ENCODE results near the gene STARD10.
"Not testable (repeated sequence)": the region's sequence is repeated elsewhere in the genome, so short reads cannot be mapped to it uniquely, and the experiment has no call there.

STARD10 gene

DNA sequence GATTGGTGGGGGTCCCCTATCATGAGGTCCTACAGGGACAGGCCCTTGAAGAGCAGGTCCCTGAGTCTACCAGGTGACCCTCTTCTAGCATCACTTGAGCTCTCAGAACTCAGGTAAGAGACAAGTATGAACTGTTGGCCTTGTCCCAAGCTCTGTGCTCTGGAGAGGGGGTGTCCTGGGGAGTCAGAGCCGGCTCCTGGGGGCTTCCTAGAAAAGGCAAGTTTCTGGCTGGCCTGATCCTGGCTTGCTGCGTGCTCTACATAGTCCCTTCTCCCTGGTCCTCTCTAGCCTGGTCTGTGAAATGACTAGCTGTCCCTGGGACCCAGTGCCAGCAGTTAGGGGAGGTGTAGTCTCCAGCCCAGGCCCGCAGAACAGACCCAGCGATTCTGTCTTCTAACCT, 31.8 kb upstream of the STARD10 start:
- DNase-seq = no peak

DNA sequence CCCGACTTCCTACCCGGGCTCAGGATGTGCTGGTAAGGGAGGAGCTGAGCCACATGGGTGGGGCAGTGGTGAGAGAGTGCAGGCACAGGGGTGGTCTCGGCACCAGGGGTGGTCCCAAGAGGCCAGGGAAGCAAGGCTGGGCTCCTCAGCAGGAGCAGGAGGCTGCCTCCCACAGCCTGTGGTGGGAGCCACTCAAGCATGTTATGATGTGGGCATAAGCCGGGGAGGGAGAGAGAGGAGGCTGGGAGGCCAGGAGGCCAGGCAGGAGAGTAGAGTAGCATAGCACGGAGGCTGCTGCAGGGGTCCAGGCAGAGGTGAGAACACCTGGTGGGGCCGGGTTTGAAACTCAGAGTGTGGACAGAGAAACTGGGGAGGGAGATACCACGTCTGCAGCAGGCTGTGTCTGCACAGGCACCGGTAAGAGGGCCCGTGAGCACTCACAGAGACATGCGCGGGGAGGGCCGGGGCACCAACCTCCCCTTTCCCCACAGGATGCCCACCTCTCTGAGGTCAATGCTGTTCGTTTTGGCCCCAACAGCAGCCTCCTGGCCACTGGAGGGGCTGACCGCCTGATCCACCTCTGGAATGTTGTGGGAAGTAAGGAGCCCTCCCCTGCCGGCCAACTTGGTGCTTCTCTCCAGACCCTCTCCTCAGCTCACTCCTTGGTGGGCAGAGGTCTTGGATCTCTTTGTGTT, 31.1 kb upstream of the STARD10 start:
- DNase-seq = no peak

DNA sequence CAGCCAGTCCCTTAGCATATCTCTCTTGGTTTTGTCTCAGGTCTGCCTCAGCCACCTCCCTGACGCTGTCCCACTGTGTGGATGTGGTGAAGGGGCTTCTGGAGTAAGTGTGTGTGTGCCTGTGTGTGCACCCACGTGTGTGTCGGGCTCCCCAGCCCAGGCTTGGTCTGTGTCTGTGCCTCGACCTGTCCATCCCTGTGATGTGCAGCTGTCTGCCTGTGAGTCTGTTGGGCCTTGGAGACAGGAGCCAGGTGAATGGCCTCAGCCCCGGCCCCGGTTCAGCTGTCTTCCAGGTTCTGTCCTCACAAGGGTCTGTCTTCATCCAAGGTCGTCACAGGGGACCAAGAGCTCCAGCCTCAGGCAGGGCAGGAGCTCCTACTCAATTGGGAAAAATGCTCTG, 30.2 kb upstream of the STARD10 start:
- DNase-seq = no peak

DNA sequence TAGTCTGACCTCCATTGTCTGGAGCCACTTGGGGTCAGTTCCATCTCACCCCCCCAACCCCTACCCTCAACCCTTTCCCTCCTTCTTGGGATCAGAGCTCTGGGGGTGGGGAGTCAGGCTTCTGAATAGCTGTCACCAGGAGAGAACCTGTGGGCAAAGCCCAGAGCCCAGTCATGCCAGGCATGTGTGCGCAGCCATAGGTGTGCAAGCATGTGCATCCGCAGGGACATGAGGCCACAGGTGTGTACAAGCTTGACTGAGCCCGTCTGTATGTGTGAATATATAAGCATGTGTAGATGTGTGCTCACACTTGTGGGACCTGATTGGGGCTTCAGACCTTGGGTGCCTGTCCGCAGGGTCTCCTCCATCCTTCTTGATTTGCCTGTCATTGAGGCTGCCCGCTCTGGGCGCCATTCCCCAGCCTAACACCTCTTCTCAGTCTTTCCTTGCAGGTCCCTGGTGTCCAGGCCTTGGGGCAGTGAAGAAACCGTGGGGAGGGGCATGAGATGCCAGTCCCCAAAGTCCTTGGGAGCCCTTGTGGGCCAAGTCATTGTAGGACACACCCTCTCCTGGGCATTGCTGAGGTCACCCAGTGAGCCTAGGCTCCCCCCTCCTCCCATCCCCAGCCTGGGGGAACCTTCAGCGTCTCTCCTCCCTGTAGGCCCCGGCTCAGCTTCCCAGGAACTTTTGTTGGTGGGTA, 29.4 kb upstream of the STARD10 start:
- DNase-seq = no peak

DNA sequence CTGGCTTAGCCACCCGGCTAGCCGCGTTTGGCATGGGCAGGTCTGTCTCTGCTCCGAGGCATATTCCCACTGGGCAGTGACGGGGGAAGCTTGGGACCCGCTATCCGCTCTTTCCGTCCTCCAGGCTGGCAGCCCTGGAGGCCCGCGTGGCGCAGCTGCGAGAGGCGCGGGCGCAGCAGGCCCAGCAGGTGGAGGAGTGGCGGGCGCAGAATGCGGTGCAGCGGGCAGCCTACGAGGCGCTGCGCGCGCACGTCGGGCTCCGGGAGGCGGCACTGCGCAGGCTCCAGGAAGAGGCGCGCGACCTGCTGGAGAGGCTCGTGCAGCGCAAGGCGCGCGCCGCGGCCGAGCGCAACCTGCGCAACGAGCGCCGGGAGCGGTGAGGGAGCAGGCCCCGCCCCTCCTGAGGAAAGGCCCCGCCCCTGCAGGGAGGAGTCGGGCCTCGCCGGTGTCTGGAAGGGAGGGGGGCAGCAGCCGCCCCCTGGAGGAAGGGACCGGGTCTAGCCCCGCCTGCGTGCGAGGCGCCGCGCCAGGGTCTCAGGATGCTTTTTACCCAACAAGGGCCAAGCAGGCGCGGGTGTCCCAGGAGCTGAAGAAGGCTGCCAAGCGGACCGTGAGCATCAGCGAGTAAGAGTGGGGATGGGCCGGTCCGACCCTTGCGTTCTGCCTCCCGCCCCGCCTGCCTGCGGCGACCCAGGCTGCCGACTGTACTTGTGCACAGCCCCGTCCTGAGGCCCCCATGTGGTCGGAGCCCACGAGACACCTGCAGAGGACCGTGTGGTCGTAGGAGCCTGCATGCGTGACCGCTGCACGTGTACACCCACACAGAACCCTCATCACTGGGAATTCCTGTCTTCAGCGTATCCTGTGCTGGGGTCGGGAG, 28.3 kb upstream of the STARD10 start:
- peak; percentile 79 to 86 (median 83) for DNase-seq

DNA sequence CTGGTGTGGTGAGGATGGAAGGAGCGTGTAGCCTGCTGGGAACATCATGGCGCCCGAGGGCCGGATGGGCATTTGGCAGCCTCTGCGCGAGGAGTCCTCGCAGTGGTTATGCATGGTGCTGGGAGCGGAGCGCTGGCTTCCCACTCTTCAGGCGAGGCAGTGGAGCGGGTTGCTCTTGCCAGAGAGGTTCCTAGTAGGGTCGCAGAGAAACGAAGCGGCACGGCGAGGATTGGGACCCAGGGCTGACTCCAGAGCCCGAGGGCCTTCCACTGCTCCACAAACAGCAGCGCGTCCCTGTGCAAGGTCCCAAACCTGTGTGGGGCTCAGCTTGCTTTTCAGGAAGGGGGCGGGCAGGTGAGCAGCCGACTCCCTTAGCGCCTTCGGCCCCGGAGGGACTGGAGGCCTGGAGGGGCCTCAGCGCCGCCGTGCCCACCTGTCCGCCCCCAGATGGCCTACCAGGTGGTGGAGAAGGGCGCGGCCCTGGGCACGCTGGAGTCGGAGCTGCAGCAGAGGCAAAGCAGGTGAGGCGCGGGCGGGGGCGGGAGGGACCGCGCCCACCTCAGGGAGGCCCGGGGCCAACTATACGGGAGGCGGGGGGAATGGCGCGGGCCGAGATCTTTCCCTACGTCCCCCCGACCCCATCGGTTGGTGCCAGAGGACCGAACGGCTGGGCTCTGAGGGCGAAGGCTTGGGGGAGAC, 27.5 kb upstream of the STARD10 start:
- DNase-seq = no peak

DNA sequence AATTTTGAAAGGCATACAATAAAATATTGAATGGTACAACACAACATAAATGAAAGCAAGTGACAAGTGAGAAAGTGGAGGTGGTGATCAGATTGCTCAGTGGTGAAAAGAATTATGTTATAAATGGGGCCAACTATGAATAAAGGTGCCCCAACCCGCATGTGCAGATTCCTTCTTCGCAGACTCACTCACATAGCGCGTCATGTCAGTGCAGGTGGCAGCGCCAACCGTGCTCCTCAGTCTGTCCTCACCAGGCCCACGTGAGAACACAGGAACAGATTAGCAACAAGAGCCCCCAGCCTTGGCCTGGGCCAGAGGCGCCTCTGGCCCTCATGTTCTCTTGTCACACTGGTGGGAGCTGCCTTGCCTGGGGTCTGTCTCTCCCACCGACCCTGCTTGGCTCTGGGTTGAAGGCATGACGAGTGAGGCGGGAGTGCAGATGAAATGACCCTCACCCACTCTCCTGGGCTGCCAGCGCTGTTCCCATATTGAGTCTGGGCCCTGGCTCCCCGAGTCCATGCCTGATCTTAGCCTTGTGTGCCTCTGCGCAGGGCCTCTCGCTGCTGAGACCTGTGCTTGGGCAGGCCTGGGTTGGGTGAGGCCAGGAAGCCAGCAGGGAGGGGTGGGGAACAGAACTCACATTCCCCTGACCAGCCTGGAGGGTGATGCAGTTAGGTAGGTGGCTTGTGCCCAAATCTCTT, 26.7 kb upstream of the STARD10 start:
- DNase-seq = no peak

DNA sequence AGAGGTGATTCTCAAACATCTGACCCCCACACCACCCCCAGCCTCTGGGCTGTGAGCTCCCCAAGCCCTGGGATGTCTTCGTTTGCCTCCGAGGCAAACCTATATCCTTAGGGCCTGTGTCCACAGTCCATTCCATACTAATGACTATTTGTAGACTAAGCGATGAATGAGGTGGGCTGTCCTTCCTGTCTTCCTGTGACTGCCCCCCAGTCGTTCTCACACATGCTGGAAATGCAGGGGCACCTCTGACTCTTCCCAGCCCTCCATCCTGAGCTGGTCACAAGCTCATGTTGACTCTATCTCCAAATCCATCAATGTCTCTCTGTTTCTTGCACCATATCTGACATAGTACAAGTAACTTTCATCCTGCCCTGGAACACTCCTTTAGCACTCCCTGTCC, 25.1 kb upstream of the STARD10 start:
- no peak for DNase-seq

DNA sequence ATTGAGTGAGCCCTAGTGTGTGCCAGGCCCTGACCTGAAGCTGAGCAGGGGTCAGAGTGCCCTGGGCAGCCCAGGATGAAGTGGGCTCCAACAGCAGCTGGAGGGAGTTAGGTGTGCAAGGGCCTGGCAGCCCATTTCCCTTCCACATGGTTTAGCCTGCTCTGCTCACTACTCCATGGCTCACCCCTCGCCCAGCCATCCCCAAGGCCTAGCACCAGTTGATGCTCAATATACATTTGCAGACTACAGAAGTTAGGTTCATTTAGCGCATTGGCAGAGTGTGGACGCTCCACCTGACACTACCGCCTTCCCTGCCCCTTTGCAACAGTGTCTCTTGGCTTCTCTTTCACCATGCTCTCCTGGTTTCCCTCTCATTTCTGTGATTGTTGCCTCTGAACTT, 24.1 kb upstream of the STARD10 start:
- DNase-seq = no peak

DNA sequence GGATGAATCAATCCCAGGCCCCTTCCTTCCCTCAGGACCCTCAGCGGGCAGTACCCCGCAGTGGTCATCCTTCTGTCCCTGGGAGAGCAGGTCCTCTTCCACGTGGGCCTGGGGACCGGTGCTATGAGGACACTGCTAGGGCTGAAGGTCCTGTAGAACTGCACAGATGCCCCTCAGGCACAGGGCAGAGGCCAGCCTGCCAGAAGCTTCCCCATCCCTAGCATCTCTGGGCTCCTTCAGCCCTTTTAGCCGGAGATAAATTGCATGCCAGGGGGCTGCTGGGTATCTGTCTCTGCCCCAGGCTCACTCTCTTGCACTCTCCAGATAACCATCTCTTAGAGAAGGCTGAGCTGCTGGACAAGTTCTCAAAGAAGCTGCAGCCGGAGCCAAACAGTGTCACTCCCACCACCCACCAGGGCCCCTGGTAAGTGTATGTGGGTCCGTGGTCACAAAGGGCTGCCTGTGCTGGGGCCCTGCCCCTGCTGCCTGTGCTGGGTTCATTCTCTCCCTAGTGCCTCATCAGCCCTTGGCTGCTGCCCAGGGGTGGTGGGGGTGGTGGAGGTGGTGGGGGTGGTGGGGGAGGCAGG, 22.6 kb upstream of the STARD10 start:
- no peak for DNase-seq

DNA sequence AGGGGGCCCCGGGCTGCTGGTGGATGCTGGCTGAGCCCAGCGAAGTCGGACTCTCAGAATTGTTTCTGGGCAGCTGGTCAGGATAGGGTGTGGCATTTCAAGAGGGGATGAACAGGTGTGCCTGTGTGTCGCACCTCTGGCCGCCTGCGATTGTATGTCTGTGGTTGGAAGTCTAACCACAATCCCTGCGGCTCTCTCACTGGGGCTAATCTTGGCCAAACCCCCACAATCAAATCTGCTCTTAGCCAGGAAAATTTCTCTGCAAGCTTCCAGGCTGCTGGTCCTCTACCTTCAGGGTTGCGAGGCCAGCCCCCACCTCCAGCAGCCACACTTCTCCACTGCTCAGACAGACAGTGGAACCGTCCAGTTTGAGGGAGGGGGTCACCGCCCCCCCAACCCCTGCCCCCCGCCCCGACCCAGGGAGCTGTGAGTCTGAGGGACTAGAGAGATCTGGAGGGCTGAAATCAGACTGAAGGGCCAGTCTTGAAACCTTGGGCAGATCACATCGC, 21.3 kb upstream of the STARD10 start:
- no peak for DNase-seq

DNA sequence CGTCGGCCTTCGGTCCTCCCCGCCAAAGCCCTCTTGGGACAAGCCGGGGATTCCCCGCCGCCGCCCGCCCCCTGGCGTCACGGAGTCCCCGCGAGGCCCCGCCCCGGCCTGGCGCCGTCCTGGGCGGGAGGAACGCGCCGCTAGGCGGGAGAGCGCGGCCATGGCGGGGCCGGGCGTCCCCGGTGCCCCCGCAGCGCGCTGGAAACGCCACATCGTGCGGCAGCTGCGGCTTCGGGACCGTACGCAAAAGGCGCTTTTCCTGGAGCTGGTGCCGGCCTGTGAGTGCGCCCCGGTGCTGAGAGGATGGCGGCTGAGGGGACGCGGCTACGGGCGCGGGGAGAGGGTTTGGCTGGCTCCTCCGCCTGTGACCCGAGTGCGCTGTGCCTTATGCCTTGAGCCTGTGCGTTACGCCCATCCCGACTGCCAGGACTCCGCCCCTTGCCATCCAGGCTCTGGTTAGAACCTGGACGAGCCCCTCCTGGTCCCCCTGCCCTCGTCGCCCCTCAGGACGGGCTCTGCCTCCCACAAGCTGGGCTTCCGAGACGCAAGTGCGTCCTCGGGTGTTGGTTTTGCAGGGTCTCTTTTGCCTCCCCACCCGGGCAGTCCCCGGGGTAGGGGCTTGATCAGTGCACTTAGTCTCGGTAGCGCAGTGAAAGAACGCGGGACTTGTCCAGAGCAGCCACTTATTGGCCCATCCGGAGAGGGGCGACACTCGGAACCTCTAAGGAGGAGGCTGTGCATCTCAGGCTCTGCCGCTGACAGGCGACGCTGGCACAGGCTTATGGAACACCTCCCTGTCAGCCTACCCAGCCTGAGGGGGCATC, 20.7 kb upstream of the STARD10 start, which contains the start of gene ATG16L2:
Gene ATG16L2, plus strand, starts transcription at position 126 of the 824 bp plus-strand sequence. Its CDS starts 35 bp downstream, at position 161.
- DNase-seq = peak; percentile 78 to 89 (median 83)

DNA sequence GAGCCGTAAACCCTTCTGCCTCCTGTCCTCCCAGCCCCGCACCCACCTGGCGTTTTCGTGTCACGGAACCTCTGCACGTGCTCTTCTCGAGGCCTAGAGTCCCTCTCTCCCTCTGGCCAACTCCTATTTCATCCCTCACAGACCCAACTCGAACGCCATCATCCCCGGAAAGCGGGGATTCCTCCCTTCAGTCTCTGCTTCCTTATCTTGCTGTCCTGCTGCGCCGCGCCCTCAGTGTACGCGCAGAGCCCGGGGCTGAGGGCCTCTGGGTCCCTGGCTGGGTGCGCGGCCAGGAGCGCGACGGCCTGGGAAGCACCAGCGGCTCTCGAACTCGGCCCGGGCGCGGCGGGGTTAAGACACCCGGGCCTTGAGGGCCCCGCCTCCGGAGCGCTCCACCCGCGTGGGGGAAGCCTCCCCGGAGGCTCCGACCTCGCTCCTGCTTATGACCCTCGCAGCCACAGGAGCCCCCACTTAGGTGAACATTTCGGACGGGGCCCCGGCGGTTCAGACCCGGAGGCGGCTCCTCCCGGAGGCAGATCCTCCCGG, 20.0 kb upstream of the STARD10 start:
- peak in 3 of 5 donors; percentile 67 to 89 (median 76) for DNase-seq

DNA sequence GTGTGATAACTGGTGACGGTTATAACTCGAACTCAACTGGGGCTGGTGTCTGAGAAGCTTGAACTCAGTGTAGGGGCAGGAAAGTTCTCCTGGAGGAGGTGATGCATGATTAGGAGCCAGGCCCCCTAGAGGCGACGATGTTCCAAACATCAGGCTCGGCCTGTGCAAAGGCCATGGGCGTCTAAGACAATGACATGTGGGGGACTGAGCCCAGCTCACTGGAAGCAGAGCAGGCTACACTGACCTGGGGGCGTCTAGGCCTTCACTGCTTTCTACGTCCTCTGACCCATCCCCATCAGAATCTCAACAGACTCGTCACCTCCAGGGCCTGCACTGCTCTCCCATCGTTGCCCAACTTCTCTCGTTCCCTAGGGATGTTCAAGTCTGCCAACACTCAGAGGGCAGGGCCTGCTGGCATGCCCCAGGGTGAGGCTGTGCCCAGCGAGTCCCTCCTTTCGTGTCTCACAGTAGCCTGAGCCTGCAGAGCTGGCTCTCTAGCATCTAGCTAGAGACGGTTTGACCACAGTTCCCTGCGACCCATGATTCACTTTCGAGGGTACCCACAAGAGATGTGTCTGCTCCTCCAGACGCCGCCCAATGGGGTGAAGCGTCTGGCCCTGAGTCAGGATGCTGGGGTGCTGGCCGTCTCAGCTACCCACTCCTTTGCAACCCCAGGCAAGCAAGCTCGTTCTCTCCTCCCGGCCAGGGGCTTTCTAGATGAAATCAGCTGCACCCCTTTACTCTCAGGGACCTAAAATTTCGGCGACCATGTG, 19.3 kb upstream of the STARD10 start:
- peak; percentile 22 to 85 (median 45) for DNase-seq

DNA sequence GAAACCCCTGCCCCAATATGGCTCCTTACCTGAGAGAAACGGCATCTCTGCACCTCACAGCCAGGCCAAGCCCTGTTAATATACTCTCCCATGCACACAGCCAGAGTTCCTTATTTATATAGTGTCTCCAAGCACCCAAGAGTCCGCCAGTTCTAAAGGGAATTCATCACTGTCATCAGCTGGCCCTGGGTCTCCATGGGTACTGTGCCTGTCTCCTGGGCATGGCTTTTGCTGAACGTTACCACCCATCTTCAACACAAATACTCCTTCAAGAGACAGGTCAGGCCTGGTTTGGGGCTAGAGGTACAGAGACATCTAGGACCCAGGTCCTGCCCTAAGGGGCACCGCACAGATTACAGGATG, 18.7 kb upstream of the STARD10 start:
- DNase-seq = no peak

DNA sequence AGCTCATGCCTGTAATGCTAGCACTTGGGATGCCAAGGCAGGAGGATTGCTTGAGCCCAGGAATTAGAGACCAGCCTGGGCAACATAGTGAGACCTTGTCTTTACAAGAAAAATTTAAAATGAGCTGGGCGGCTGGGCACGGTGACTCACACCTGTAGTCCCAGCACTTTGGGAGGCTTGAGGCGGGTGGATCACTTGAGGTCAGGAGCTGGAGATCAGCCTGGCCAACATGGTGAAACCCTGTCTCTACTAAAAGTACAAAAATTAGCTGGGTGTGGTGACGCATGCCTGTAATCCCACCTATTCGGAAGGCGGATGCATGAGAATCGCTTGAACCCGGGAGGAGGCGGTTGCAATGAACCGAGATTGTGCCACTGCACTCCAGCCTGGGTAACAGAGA, 17.8 kb upstream of the STARD10 start:
- not testable (repeated sequence) for DNase-seq

DNA sequence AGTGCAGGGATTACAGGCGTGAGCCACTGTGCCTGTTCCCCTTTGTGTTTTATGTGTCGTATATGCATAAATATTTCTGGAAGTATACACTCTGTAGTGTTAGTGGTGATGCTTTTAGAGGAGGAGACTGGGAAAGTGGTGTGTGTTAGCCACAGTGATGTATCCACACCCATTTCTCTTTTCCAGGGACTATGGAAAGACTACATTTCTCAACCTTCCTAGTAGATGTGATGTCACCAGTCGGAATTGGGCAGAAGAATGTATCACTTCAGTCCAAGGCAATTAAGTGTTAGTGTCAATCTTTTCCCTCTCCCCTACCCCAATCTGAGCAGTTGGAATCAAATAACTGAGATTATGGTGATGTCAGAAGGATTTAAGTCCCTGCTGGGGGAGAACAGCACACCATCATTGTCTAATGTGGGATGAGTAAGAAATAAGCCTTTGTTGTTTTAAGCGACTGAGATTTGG, 14.5 kb upstream of the STARD10 start:
- no peak for DNase-seq

DNA sequence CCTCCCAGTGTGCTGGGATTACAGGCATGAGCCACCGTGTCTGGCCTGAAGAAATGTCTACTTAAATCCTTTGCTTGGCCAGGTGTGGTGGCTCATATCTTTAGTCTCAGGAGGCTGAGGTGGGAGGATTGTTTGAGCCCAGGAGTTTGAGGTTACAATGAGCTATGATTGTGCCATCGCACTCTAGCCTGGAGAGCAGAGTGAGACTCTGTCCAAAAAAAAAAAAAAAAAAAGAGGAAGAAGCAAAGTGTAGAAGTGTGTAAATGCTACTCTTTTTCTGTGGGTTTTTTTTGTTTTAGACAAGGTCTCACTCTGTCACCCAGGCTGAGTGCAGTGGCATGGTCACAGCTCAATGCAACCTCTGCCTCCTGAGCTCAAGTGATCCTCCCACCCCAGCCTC, 13.9 kb upstream of the STARD10 start:
- DNase-seq = no peak

DNA sequence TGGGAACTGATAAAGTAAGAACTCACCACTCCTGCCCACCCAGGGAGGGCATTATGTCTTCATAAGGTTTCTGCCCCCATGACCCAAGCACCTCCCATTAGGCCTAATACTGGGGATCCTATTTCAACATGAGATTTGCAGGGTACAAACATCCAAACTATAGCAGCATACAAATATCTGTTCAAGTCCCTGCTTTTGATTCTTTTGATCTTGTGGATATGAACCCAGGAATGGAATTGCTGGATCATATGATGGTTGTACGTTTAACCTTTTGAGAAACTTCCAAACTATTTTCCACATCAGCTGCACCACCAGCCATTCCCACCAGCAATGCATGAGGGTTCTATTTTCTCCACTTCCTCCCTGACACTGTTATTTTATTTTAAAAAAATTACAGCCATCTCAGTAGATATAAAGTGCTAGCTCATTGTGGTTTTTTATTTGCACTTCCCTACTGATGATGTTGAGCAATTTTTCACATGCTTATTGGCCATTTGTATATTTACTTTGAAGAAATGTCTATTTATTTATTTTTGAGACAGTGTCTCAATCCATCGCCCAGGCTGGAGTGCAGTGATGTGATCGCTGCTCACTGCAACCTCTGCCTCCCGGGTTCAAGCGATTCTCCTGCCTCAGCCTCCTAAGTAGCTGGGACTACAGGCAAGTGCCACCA, 13.3 kb upstream of the STARD10 start:
- no peak for DNase-seq

All from T-helper 1 cell (primary cell).